Prostate gland (tissue), 2 donors: Measurements from ENCODE around the gene PDXK. TPM values are rescaled to one million over a fixed set of nuclear protein-coding genes. Genes with fewer than 3 reads are reported as not detected.

Experiments used
- DNase-seq: peaks from one replicate; pipeline ENCODE4 v3.0.0-alpha.2; 2019; ENCODE audit warnings: low spot score
- H3K27ac ChIP-seq, 2 donors: fragments of 200-600 bp; sonication (generic); 2 replicates each; pipeline ENCODE4 v1.5.1; 2017 to 2019
- H3K27me3 ChIP-seq: fragments of 200-600 bp; sonication (generic); replicated peaks from 2 replicates; pipeline ENCODE4 v1.5.1; 2019; ENCODE audit not compliant: insufficient read depth
- H3K36me3 ChIP-seq, 2 donors: fragments of 200-600 bp; sonication (generic); 1 replicate in 1 of 2; 2 replicates in 1 of 2; pipeline versions ENCODE4 v1.5.1 to v1.8.1; 2017 to 2019
- H3K4me1 ChIP-seq: fragments of 200-600 bp; sonication (generic); replicated peaks from 2 replicates; pipeline ENCODE4 v1.5.1; 2019
- H3K4me3 ChIP-seq, 2 donors: fragments of 200-600 bp; sonication (generic); 2 replicates each; pipeline ENCODE4 v1.5.1; 2017 to 2019
- H3K9me3 ChIP-seq: fragments of 200-600 bp; sonication (generic); 2 replicates; pipeline ENCODE4 v1.5.1; 2017
- CTCF ChIP-seq, 4 experiments: fragments of 200-600 bp in 2 of 4; fragments of 450-650 bp in 2 of 4; sonication (generic) in 2 of 4; IDR thresholded peaks; 1 replicate in 3 of 4; 2 replicates in 1 of 4; pipeline ENCODE4 v1.5.1; 2016 to 2019; ENCODE audit warnings: antibody characterized with exemption in 4 of 4, mild to moderate bottlenecking in 2 of 4, moderate library complexity in 2 of 4
- POLR2A ChIP-seq: fragments of 450-650 bp; IDR thresholded peaks from one replicate; pipeline ENCODE4 v1.6.1; 2016; ENCODE audit warnings: antibody characterized with exemption, mild to moderate bottlenecking
- POLR2AphosphoS5 ChIP-seq: sonication (generic); formaldehyde crosslinking; IDR thresholded peaks from one replicate; pipeline ENCODE4 v1.6.1; 2017; ENCODE audit warnings: antibody characterized with exemption
- WGBS: methylation state at CpG from one replicate; pipeline ENCODE4 v1.1.5; 2018; 5-methylcytosine and 5-hydroxymethylcytosine counted together
- intact Hi-C: fragments of 100-400 bp; cut with DNase I; formaldehyde crosslinking; loops from one replicate; pipeline ENCODE4 v1.14.2; 2022
- total RNA-seq, 2 donors: library from RNA; depleted of rRNA; stranded (reverse); fragments of >200 nt; gene quantifications; one replicate each; pipeline ENCODE4 v1.1.0, GENCODE V29; 2016

The PDXK gene
- total RNA-seq, 2 donors from 2014 or later: 61.4 to 161 TPM

DNA sequence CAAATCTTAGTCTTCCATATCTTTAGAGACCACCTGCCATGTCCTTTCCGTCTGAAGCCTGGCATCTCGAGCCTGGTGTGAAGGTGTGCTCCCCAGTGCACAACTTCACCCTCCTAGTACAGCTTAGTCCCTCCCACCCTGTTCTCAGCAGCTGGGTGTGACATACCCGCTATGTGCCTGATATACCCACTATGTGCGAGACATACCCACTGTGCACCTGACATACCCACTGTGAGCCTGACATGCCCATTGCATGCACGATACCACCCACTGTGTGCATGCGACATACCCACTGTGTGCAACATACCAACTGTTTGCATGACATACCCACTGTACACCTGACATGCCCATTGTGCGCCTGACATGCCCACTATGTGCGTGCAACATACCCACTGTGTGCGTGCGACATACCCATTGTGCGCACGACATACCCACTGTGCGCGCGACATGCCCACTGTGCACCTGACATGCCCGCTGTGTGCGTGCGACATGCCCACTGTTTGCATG is 67.4 kb downstream of the PDXK start:
- H3K27me3 ChIP-seq: no peaks in the 10 kb centered on the region

DNA sequence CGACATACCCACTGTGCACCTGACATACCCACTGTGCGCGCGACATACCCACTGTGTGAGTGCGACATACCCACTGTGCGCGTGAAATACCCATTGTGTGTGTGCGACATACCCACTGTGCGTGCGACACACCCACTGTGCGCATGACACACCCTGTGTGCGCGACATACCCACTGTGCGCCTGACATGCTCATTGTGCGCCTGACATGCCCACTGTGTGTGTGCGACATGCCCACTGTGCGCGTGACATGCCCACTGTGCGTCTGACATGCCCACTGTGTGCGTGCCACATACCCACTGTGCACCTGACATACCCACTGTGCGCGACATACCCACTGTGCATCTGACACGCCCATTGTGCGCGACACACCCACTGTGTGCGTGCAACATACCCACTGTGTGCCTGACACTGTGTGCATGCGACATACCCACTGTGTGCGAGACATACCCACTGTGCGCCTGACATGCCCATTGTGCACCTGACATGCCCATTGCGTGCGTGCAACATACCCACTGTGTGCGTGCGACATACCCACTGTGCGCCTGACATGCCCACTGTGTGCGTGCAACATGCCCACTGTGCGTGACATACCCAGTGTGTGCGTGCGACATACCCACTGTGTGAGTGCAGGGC is 68.0 kb downstream of the PDXK start:
- DNase-seq: no peak
- no peaks in the 10 kb centered on the region for H3K27me3 ChIP-seq
- WGBS: 94% methylated on average over 38 of the region's 38 CpGs
- H3K36me3 ChIP-seq: no peaks in the 10 kb centered on the region
- no peaks in the 10 kb centered on the region for H3K9me3 ChIP-seq
- no peak for TF ChIP-seq POLR2A
- no peak for TF ChIP-seq CTCF (IDR thresholded peaks at IDR 0.05)
- no peak for TF ChIP-seq POLR2AphosphoS5
- H3K4me1 ChIP-seq: peaks cover 3% of the 10 kb centered on the region
- H3K27ac ChIP-seq: no peak overlapping the region
- H3K4me3 ChIP-seq: no peak overlapping the region
- intact Hi-C loops: loop anchor here (5.0 kb wide), 1 partner anchor 130 kb away; the partner anchor contains the start of genes HSF2BP and RRP1B

More for the DNA sequence above, 67.4 kb downstream of the PDXK start:
- peaks cover 3% of the 10 kb centered on the region for H3K4me1 ChIP-seq
- intact Hi-C loops: loop anchor here (5.0 kb wide), 1 partner anchor 129 kb away; the partner anchor contains the start of genes HSF2BP and RRP1B
- no peaks in the 10 kb centered on the region for H3K9me3 ChIP-seq
- TF ChIP-seq POLR2A: no peak
- no peak for TF ChIP-seq CTCF (IDR thresholded peaks at IDR 0.05)
- no peak for TF ChIP-seq POLR2AphosphoS5
- H3K4me3 ChIP-seq: no peak overlapping the region
- 82% methylated on average over 18 of the region's 18 CpGs for WGBS
- H3K27ac ChIP-seq: no peak overlapping the region
- no peaks in the 10 kb centered on the region for H3K36me3 ChIP-seq
- DNase-seq: no peak

DNA sequence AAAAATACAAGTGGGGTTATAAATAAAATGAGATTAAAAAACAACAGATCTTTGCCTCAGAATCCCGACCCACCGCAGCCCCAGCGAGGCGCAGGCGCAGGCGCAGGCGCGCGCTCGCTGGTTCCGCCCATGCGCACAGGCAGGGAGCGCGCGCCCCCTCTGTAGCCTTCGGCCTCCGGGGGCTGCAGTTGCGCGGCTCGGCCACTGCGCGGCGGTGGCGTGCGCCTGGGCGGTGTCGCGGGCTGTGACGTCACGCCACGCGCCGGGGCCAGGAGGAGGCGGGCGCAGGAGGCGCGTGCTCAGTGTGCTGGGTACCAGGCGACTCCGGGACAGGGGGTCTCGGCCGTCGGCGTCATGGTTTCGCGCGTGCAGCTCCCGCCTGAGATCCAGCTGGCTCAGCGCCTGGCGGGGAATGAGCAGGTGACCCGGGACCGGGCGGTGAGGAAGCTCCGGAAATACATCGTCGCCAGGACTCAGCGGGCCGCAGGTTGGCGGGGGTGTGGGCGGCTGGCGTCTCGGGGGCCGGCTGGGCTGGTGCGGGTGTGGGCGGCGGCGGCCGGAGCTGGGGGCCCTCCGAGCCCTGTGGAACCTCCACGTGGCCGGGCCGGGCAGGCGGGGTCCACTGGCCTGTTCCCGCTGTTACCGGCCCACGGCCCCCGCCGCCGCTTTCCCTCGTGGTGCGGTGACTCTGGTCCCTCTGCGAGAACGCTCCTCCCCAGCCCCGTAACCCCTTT is 70.5 kb downstream of the PDXK start, which contains the start of gene RRP1:
Gene RRP1 (plus strand): TSS at position 302 of the 734 bp plus-strand sequence. CDS start 53 bp downstream, at position 355.
- peaks cover 0 to 4% of the 10 kb centered on the region in 2 donors for H3K36me3 ChIP-seq
- no peaks in the 10 kb centered on the region for H3K9me3 ChIP-seq
- H3K4me1 ChIP-seq: peaks cover 3% of the 10 kb centered on the region
- H3K27ac ChIP-seq: peak within 1 kb of the TSS; percentile 84 to 86
- H3K27me3 ChIP-seq: no peaks in the 10 kb centered on the region
- H3K4me3 ChIP-seq: peak within 1 kb of the TSS; percentile 58 to 72
- 0% methylated on average over 49 of the region's 83 CpGs for WGBS
- intact Hi-C loops: loop anchor here (5.0 kb wide), 1 partner anchor 132 kb away; the partner anchor contains the start of genes HSF2BP and RRP1B
- TF ChIP-seq POLR2A (peak; percentile 76), CTCF (IDR thresholded peaks at IDR 0.05) (peak; percentile 100), POLR2AphosphoS5 (peak; percentile 90)
- peak; percentile 84 for DNase-seq

DNA sequence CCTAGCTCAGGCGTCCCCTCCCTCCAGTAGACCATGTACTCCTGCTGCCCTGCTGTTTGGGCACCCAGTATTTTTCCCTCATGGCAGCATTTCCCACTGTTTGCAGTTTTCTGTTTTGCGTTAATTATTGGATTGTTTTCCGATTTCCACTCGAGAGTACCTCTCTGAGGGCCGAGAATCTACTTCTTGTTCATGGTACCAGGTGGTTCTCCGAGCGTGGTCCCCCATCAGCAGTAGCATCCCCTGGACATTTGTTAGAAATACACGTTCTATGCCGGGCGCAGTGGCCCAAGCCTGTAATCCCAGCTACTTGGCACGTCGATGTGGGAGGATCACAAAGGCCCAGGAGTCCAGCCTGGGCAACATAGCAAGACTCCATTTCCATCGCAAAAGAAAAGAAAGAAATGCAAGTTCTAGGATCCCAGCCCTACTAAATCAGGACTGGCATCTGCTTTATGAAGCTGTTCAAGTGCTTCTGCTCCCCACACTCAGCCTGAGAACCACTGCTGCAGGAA is 71.1 kb downstream of the PDXK start:
- DNase-seq: no peak
- Histone ChIP-seq H3K27me3 (no peaks in the 10 kb centered on the region), H3K36me3 (peaks cover 0 to 4% of the 10 kb centered on the region in 2 donors), H3K4me1 (peaks cover 3% of the 10 kb centered on the region), H3K9me3 (no peaks in the 10 kb centered on the region), H3K4me3 (peak overlapping the region; percentile 58 to 72), H3K27ac (peak overlapping the region; percentile 84 to 86)
- intact Hi-C loops: no loop called here
- TF ChIP-seq POLR2AphosphoS5: no peak
- TF ChIP-seq POLR2A: no peak
- TF ChIP-seq CTCF (IDR thresholded peaks at IDR 0.05): no peak
- WGBS: 16% methylated on average over 13 of the region's 13 CpGs
